ENCODE measurements around the gene RABEP1. TPM values are rescaled to one million over a fixed set of nuclear protein-coding genes. Genes with fewer than 3 reads are reported as not detected.
A peak's percentile ranks its signal among the peaks of the same experiment; 100 is the strongest.

Gene RABEP1
- total and polyA plus RNA-seq, 4 donors: 14.9 to 38.2 (median 25.1) TPM

GRCh38 chr17:5269241-5269960 lies 12.7 kb upstream of the RABEP1 start:
- Histone ChIP-seq H3K4me1 (ENCODE audit: control insufficient read depth in 5 of 5, insufficient read depth in 5 of 5, low read length in 5 of 5) (no peaks in the 10 kb centered on the region), H3K27ac (ENCODE audit: low read depth in 1 of 2, low read length in 1 of 2) (no peak overlapping the region), H3K27me3 (ENCODE audit: control insufficient read depth in 3 of 3, insufficient read depth in 3 of 3, low read length in 2 of 3) (no peaks in the 10 kb centered on the region), H3K9ac (ENCODE audit: insufficient read depth in 1 of 2, low read length in 2 of 2) (no peak overlapping the region), H3K36me3 (ENCODE audit: control insufficient read depth in 4 of 4, insufficient read depth in 4 of 4, low read length in 4 of 4) (no peaks in the 10 kb centered on the region), H3K9me3 (ENCODE audit: control insufficient read depth in 4 of 4, insufficient read depth in 3 of 4, low read length in 3 of 4) (no peaks in the 10 kb centered on the region), H3K4me3 (no peak overlapping the region)
- ATAC-seq (ENCODE audit: insufficient read depth, low FRiP score) (no peak), DNase-seq (no peak)
- 88 to 91% methylated on average over 4 of the region's 4 CpGs for WGBS, 2 donors
- TF ChIP-seq CTCF (IDR thresholded peaks at IDR 0.05; ENCODE audit: control extremely low read depth, extremely low read depth): no peak

- Histone ChIP-seq H3K27me3 (ENCODE audit: control insufficient read depth in 3 of 3, insufficient read depth in 3 of 3, low read length in 2 of 3) (no peaks in the 10 kb centered on the region), H3K9me3 (ENCODE audit: control insufficient read depth in 4 of 4, insufficient read depth in 3 of 4, low read length in 3 of 4) (no peaks in the 10 kb centered on the region), H3K36me3 (ENCODE audit: control insufficient read depth in 4 of 4, insufficient read depth in 4 of 4, low read length in 4 of 4) (no peaks in the 10 kb centered on the region), H3K27ac (ENCODE audit: low read depth in 1 of 2, low read length in 1 of 2) (no peak overlapping the region), H3K4me3 (no peak overlapping the region), H3K4me1 (ENCODE audit: control insufficient read depth in 5 of 5, insufficient read depth in 5 of 5, low read length in 5 of 5) (no peaks in the 10 kb centered on the region), H3K9ac (ENCODE audit: insufficient read depth in 1 of 2, low read length in 2 of 2) (no peak overlapping the region)
- WGBS, 2 donors: 85 to 90% methylated on average over 6 of the region's 6 CpGs
- no peak for ATAC-seq (ENCODE audit: insufficient read depth, low FRiP score)
- TF ChIP-seq CTCF (IDR thresholded peaks at IDR 0.05; ENCODE audit: control extremely low read depth, extremely low read depth): no peak
- DNase-seq: no peak
Measured at GRCh38 chr17:5272322-5272721, 9.8 kb upstream of the RABEP1 start.

- ATAC-seq (ENCODE audit: insufficient read depth, low FRiP score) (no peak), DNase-seq (no peak)
- Histone ChIP-seq H3K4me1 (ENCODE audit: control insufficient read depth in 5 of 5, insufficient read depth in 5 of 5, low read length in 5 of 5) (peaks cover 0 to 11% (median 10%) of the 10 kb centered on the region in 5 donors), H3K27me3 (ENCODE audit: control insufficient read depth in 3 of 3, insufficient read depth in 3 of 3, low read length in 2 of 3) (no peaks in the 10 kb centered on the region), H3K27ac (ENCODE audit: low read depth in 1 of 2, low read length in 1 of 2) (peak overlapping the region; percentile 63 to 98), H3K4me3 (peak overlapping the region; percentile 91), H3K9ac (ENCODE audit: insufficient read depth in 1 of 2, low read length in 2 of 2) (peak overlapping the region in 1 of 2 donors; percentile 61), H3K36me3 (ENCODE audit: control insufficient read depth in 4 of 4, insufficient read depth in 4 of 4, low read length in 4 of 4) (no peaks in the 10 kb centered on the region), H3K9me3 (ENCODE audit: control insufficient read depth in 4 of 4, insufficient read depth in 3 of 4, low read length in 3 of 4) (no peaks in the 10 kb centered on the region)
- WGBS, 2 donors: 2 to 5% methylated on average over 11 to 34 of the region's 34 CpGs
- no peak for TF ChIP-seq CTCF (IDR thresholded peaks at IDR 0.05; ENCODE audit: control extremely low read depth, extremely low read depth)
Measured at GRCh38 chr17:5282642-5283217, 646 bp downstream of the RABEP1 start.
